Measurements from ENCODE around the gene TMEM184B. TPM values are rescaled to one million over a fixed set of nuclear protein-coding genes. Genes with fewer than 3 reads are reported as not detected.

The TMEM184B gene
- total RNA-seq, 1 donor from 2014 or later = 62.8 TPM

DNA sequence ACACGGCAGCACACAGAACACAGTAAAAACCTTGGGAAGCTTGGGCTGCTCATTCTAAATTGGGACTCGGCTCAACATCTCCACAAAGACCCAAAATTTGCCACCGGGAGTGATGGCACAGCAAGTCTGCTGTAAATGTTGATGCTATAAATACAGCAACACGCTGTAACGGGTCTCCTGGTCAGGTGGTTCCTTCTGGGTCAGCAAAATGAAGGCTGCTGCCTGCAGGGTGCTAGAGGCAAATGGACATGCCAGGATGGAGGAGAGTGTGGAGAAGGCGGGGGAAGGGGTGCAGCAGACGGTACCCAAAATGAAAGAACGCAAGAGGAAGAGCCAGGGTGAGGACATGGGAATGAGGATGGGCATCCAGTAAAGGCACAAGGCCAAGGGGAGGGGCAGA, 40.6 kb downstream of the TMEM184B start:
- no peak for DNase-seq (ENCODE audit: low spot score in 2 of 2, unreplicated experiment in 2 of 2)
- Mint-ChIP-seq H3K27me3 (ENCODE audit: low read depth) (no peaks in the 10 kb centered on the region), H3K4me3 (no peak overlapping the region), H3K9me3 (no peaks in the 10 kb centered on the region), H3K36me3 (peaks cover 30% of the 10 kb centered on the region), H3K27ac (no peak overlapping the region), H3K4me1 (peaks cover 11% of the 10 kb centered on the region)
- TF ChIP-seq, protein P1, sequence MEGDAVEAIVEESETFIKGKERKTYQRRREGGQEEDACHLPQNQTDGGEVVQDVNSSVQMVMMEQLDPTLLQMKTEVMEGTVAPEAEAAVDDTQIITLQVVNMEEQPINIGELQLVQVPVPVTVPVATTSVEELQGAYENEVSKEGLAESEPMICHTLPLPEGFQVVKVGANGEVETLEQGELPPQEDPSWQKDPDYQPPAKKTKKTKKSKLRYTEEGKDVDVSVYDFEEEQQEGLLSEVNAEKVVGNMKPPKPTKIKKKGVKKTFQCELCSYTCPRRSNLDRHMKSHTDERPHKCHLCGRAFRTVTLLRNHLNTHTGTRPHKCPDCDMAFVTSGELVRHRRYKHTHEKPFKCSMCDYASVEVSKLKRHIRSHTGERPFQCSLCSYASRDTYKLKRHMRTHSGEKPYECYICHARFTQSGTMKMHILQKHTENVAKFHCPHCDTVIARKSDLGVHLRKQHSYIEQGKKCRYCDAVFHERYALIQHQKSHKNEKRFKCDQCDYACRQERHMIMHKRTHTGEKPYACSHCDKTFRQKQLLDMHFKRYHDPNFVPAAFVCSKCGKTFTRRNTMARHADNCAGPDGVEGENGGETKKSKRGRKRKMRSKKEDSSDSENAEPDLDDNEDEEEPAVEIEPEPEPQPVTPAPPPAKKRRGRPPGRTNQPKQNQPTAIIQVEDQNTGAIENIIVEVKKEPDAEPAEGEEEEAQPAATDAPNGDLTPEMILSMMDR (IDR thresholded peaks at IDR 0.05; ENCODE audit: unreplicated experiment) = no peak

DNA sequence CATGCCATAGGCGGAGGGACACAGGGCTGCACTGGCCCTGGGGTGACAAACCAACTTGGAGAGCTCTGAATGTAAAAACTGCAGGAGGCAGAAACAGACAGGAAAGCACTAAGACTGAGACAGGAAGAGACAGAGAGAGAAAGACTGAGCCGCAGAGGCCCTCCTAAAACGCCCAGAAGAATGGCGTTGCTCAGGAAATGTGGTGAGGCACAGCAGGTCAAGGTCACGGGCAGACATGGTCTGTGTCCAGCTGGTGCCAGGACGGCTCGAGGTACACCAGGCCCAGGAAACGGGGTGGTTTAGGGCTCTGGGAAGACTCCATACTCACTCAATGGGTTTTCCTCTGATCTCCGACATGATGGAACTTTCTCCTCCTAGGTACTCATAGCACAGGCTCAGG, 41.9 kb downstream of the TMEM184B start:
- Mint-ChIP-seq H3K9me3 (no peaks in the 10 kb centered on the region), H3K4me1 (peaks cover 3% of the 10 kb centered on the region), H3K4me3 (no peak overlapping the region), H3K27ac (no peak overlapping the region), H3K27me3 (ENCODE audit: low read depth) (no peaks in the 10 kb centered on the region), H3K36me3 (peaks cover 24% of the 10 kb centered on the region)
- DNase-seq (ENCODE audit: low spot score in 2 of 2, unreplicated experiment in 2 of 2) = no peak
- TF ChIP-seq, protein P1 (IDR thresholded peaks at IDR 0.05; ENCODE audit: unreplicated experiment) = no peak

DNA sequence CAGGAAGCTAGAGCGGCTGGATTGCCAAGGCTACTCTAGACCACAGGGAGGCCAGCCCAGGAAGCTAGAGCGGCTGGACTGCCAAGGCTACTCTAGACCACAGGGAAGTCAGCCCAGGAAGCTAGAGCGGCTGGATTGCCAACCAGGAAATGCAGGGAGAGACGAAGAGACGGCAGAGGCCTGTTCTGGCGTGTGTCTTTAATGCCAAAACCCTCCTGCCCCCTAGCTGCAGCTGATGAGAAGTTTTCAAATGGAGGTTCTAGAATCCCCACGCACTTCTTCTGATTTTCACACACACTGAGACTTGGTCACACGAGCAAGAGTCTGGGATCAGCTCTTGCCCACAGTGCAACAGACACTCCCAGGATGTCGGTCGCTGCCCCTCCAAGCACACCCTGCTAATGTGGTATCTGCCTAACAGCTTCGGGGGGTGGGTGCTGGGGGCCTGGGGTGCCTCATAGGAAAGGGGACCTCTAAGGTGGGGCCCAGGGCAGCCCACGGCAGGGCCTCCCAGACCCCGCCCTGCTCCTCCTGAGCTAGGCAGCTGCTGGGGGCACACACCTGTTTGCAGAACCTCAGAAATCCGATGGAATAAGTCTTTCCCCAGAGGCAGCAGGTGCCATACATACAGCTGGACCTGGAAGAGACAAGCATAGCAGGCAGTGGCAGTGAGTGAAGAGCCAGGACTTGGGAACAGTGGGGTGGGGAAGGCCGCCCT, 42.5 kb downstream of the TMEM184B start:
- Mint-ChIP-seq H3K9me3 (no peaks in the 10 kb centered on the region), H3K27me3 (ENCODE audit: low read depth) (no peaks in the 10 kb centered on the region), H3K4me1 (no peaks in the 10 kb centered on the region), H3K4me3 (no peak overlapping the region), H3K36me3 (peaks cover 23% of the 10 kb centered on the region), H3K27ac (no peak overlapping the region)
- TF ChIP-seq, protein P1 (IDR thresholded peaks at IDR 0.05; ENCODE audit: unreplicated experiment) = peak; percentile 45
- no peak for DNase-seq (ENCODE audit: low spot score in 2 of 2, unreplicated experiment in 2 of 2)

DNA sequence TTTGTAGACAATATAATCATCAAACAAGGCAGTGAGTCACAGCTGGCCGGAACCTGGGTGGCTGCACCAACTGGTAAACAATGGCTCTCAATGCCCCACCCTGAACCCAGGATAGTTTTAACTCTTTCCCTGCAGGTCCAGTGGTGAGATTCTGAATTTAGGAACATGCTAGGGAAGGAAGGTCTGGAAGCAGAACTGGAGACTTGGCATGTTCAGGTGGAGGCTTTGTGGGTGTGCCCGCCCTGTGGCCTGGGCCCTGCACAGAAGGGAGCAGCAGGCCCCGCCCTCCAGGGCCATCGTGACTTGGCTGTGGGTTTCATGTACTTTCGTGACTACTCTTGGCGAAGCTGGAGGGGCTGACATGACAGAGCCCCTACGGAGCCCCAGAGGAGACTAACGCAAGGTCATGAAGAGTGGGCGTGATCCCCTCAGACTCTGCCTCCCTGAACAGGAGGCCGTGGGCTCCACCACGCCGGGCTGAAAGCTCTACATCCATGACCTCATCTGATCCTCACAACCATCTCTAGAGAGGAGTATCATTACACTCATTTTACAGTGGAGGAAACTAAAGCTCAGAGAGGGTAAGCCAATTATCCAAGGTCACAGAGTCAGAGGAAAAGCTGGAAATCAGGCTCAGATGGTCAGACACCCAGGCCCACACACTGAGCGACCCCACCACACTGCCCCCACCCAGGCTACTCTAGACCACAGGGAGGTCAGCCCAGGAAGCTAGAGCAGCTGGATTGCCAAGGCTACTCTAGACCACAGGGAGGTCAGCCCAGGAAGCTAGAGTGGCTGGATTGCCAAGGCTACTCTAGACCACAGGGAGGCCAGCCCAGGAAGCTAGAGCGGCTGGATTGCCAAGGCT, 43.7 kb downstream of the TMEM184B start:
- Mint-ChIP-seq H3K36me3 (peaks cover 20% of the 10 kb centered on the region), H3K4me1 (no peaks in the 10 kb centered on the region), H3K27ac (no peak overlapping the region), H3K9me3 (no peaks in the 10 kb centered on the region), H3K27me3 (ENCODE audit: low read depth) (no peaks in the 10 kb centered on the region), H3K4me3 (no peak overlapping the region)
- TF ChIP-seq, protein P1 (IDR thresholded peaks at IDR 0.05; ENCODE audit: unreplicated experiment) = no peak
- DNase-seq (ENCODE audit: low spot score in 2 of 2, unreplicated experiment in 2 of 2) = no peak

DNA sequence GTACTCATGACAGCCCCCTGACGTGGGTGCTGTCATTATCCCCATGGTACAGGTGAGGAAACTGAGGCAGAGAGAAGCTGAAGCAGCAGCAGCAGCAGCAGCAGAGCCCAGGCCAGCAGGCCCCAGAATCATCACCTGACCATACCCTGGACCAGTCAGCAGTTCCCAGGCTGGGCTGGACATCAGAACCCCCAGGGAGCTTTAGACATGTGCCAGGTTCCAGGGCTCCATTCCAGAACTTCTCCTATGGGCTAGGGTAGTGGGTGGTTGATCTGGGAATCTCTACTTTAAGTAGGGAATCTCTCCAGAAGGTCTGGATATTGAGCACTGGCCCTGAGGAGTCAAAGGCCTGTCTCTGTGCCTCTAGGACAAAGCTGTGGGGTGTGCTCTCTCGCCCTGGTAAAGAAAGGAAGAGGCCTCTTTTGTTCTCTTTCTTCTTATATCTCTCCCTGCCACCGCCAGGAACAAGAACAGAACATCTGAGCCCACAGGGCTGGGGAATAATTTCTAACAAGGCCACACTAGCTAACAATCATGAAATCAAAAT, 44.4 kb downstream of the TMEM184B start:
- no peak overlapping the region for H3K4me3 Mint-ChIP-seq
- DNase-seq (ENCODE audit: low spot score in 2 of 2, unreplicated experiment in 2 of 2) = no peak
- H3K9me3 Mint-ChIP-seq = no peaks in the 10 kb centered on the region
- H3K4me1 Mint-ChIP-seq = no peaks in the 10 kb centered on the region
- no peak overlapping the region for H3K27ac Mint-ChIP-seq
- H3K36me3 Mint-ChIP-seq = peaks cover 19% of the 10 kb centered on the region
- no peaks in the 10 kb centered on the region for H3K27me3 Mint-ChIP-seq (ENCODE audit: low read depth)
- TF ChIP-seq, protein P1 (IDR thresholded peaks at IDR 0.05; ENCODE audit: unreplicated experiment) = no peak
